ENCODE data around the gene EML4. TPM values are rescaled to one million over a fixed set of nuclear protein-coding genes. Genes with fewer than 3 reads are reported as not detected.

Gene EML4
- total RNA-seq, 1 donor from 2014 or later, result 33.7 TPM

DNA sequence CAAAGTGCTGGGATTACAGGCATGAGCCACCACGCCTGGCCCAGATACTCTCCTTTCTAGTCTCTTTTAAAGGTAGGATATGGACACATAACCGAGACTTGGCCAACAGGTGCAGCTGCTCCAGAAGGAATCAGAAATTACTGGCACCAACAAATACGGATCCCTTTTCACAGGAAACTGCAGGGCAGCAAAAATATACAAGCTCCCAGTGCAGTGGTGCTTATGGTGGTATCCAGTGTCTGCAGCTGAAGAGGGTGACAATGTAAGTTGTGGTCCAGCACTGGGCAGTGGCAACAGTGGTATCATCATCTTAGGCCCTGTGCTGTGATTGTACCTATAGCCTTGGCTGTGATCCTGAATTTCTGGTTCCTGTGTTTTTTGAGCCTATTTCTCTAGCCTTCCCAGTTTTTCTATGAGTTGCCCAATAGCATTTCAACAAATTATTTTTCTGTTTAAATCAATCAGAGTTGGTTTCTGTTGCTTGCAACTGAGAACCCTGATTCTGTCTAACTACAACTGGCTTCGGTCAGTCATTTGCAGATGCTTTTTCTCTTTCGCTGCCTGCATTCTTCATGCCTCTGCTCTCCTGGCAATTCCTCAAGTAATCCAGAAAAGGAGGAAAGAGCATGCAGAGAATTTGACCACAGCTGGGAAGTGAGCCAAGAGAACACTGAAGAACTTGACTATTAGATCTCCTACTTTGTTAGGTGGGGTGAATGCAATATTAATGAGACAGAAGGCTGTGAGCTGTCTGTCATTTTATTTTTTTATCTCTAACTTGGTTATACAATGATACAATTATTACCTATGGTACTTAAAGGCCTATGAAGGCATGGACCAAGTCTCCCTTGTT, 30.8 kb upstream of the EML4 start:
- no peak overlapping the region for H3K4me3 ChIP-seq (ENCODE audit: low read depth, low read length)
- DNase-seq (ENCODE audit: low read depth), result peak; percentile 94
- TF ChIP-seq, protein P1, sequence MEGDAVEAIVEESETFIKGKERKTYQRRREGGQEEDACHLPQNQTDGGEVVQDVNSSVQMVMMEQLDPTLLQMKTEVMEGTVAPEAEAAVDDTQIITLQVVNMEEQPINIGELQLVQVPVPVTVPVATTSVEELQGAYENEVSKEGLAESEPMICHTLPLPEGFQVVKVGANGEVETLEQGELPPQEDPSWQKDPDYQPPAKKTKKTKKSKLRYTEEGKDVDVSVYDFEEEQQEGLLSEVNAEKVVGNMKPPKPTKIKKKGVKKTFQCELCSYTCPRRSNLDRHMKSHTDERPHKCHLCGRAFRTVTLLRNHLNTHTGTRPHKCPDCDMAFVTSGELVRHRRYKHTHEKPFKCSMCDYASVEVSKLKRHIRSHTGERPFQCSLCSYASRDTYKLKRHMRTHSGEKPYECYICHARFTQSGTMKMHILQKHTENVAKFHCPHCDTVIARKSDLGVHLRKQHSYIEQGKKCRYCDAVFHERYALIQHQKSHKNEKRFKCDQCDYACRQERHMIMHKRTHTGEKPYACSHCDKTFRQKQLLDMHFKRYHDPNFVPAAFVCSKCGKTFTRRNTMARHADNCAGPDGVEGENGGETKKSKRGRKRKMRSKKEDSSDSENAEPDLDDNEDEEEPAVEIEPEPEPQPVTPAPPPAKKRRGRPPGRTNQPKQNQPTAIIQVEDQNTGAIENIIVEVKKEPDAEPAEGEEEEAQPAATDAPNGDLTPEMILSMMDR (conservative IDR thresholded peaks at IDR 0.05; ENCODE audit: low read depth, low read length), result no peak

DNA sequence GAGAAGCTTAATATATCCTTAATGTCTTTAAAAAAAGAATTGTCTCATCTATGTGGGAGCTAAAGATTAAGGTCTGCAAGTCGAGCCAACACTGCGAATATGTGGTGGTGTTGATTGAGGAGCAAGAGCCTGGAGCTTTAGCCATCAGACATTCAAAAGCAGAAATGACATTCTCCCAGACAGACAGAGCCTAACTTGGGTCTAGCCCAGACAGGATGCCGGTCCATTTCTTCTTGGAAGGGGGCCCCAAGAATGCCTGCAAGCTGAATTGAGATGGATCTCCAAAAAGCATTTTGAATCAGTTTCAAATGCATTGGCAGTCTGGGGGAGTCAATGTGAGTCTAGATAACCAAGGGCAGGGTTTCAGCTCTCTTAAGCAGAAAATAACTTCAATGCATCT, 30.1 kb upstream of the EML4 start:
- no peak for DNase-seq (ENCODE audit: low read depth)
- H3K4me3 ChIP-seq (ENCODE audit: low read depth, low read length), result no peak overlapping the region
- TF ChIP-seq, protein P1 (conservative IDR thresholded peaks at IDR 0.05; ENCODE audit: low read depth, low read length), result no peak

DNA sequence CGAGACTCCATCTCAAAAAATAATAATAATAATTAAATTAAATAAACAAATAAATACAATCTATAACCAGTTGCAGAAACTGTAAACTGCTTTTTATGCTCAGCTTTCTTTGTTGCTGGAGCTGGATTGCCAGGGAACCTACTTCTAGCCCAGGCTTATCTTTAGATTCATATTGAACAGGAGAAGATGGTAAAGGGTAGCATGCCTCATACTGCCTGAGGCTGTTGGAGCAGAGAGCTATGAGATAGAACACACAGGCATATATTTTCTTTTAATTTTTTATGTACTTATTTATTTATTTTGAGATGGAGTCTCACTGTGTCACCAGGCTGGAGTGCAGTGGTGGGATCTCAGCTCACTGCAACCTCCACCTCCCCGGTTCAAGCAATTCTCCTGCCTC, 28.7 kb upstream of the EML4 start:
- TF ChIP-seq, protein P1 (conservative IDR thresholded peaks at IDR 0.05; ENCODE audit: low read depth, low read length), result no peak
- H3K4me3 ChIP-seq (ENCODE audit: low read depth, low read length), result no peak overlapping the region
- no peak for DNase-seq (ENCODE audit: low read depth)

DNA sequence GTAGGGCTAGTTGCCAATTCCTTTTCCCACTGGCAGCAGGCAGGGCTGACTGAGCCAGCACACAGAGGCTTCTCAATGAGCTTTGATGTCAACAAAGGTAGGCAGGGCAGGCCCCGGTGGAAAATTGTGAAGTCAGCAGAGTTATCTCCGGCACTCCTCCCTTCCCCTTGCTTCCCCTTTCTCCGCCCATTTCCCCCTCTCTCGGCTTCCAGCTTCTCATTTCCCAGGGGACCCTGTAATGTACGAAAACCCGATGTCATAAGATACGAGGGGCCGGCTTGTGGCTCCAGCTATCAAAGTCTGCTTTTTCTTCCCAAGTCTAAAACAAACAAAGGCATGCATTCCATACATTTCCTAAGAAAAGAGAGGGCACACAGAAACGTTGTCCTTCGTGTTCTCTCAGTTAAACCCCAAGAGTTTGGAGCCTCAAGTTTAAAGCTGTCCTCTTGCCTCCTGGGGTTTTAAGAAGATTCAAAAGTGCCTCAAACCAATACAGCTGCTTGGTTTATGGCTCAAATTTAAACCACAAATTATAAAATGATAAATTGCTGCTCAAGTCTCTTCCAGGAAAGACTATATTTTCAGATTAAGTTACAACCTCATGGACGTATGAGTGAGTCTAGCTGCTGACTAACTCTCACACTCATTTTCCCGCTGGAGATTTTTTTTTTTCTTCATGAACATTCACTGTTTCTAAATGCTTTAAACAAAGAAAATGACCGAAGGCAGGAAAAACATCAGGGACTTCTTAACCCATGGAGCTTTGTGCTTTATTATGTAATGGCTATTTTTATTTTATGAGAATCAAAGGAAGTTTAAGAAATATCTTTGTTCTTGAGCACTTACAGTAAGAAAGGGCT, 27.2 kb upstream of the EML4 start:
- TF ChIP-seq, protein P1 (conservative IDR thresholded peaks at IDR 0.05; ENCODE audit: low read depth, low read length), result no peak
- no peak for DNase-seq (ENCODE audit: low read depth)
- H3K4me3 ChIP-seq (ENCODE audit: low read depth, low read length), result no peak overlapping the region

DNA sequence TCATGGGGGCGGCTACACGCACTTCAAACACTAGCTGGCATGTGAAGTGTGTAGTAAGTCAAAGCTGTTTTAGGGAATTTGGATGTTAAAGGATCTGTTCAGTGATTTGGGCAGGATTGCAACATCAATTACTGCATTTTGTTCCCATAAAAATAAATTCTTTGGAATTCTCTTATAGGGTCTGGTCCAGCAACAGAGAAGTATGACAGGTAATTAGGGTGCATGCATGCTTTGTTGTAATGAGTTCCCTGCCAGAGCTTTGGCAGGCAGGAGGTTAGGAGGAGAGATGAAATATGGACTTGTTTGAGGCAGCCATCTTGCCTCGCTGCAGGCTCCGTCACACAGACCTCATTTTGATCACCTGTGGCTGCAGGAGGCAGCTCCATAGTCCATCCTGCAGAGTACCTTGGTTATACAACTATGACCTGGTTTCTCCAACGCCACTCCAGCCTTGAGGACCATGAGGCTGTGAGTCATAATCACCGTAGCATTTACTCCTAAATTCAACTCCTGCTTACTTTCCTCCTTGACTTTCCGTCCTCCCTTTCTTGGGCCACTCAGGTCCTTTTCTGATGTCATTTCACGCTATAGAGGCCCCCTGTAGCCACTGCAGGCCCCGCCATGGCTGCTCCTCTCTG, 26.5 kb upstream of the EML4 start:
- DNase-seq (ENCODE audit: low read depth), result no peak
- H3K4me3 ChIP-seq (ENCODE audit: low read depth, low read length), result no peak overlapping the region
- TF ChIP-seq, protein P1 (conservative IDR thresholded peaks at IDR 0.05; ENCODE audit: low read depth, low read length), result no peak

DNA sequence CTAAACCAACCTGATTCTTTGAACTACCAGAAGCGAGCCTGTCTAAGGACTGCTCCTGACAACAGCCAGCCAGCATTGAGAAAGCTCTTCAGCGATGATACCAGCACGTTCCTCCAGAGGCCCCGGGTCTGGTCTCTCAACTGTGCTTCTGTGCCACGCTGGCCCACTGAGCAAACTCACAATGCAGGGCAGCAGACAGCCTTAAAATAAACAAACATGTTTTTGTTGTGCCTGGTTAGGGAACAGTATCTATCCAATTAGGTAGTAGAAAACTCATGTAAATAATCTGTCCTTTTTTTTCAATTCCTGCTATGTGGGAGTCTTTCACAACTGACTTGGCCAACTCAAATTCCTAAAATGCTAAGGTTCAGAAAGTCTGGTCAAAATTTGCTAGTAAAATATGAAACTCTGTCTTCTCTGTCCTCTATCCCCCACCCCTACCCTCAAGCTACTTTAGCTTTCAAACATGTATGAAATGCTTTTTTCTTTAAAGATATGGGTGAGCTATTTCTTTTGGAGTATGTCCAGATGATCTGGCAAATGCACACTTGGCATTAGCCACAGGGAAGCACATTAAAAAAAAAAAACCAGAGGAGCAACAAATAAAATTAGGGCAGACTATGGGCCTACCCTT, 21.4 kb upstream of the EML4 start:
- TF ChIP-seq, protein P1 (conservative IDR thresholded peaks at IDR 0.05; ENCODE audit: low read depth, low read length), result no peak
- no peak overlapping the region for H3K4me3 ChIP-seq (ENCODE audit: low read depth, low read length)
- no peak for DNase-seq (ENCODE audit: low read depth)
